ENCODE measurements around the gene NUP98. TPM values are rescaled to one million over a fixed set of nuclear protein-coding genes. Genes with fewer than 3 reads are reported as not detected.

Gene NUP98
- total and polyA plus RNA-seq, 2 of the 13 experiments (the other 11 are each of a cell fraction or from before 2014, with no cell fraction given): 76.6 to 85.3 TPM

- no peak for TF ChIP-seq ZNF646 (CRISPR knock-in tag; IDR thresholded peaks at IDR 0.05)
- TF ChIP-seq ZNF790 (CRISPR knock-in tag; IDR thresholded peaks at IDR 0.05; ENCODE audit: borderline replicate concordance): no peak
- TF ChIP-seq MED1 (CRISPR knock-in tag; IDR thresholded peaks at IDR 0.05): no peak
- TF ChIP-seq FOXP4 (CRISPR knock-in tag; IDR thresholded peaks at IDR 0.05): no peak
- no peak for TF ChIP-seq CC2D1A (CRISPR knock-in tag; IDR thresholded peaks at IDR 0.05)
- TF ChIP-seq NFKBIZ (CRISPR knock-in tag; IDR thresholded peaks at IDR 0.05): no peak
- TF ChIP-seq ZZZ3 (CRISPR knock-in tag; IDR thresholded peaks at IDR 0.05; ENCODE audit: borderline replicate concordance): no peak
- TF ChIP-seq IKZF1 (IDR thresholded peaks at IDR 0.05): no peak
Measured at GRCh38 chr11:3645552-3645951, 151.8 kb downstream of the NUP98 start (continued).
